ENCODE data around the gene FCN1.

FCN1 gene

GRCh38 chr9:134939080-134939733 is 21.5 kb upstream of the FCN1 start:
- no peak overlapping the region for H3K4me3 ChIP-seq (ENCODE audit: low read depth, low read length)

GRCh38 chr9:134938346-134939079 is 20.8 kb upstream of the FCN1 start:
- DNase-seq (ENCODE audit: low read depth), result no peak
- H3K4me3 ChIP-seq (ENCODE audit: low read depth, low read length), result no peak overlapping the region
- no peak for TF ChIP-seq MAX (IDR thresholded peaks at IDR 0.05; ENCODE audit: low read depth, low read length)
- TF ChIP-seq POLR2A (IDR thresholded peaks at IDR 0.05; ENCODE audit: extremely low read depth, insufficient read length), result no peak
- no peak for TF ChIP-seq CTCF (IDR thresholded peaks at IDR 0.05; ENCODE audit: low read depth, low read length)
- no peak for TF ChIP-seq MYC (IDR thresholded peaks at IDR 0.05; ENCODE audit: low read depth, low read length)

More at GRCh38 chr9:134939080-134939733, 21.5 kb upstream of the FCN1 start:
- TF ChIP-seq MYC (IDR thresholded peaks at IDR 0.05; ENCODE audit: low read depth, low read length) (no peak), POLR2A (IDR thresholded peaks at IDR 0.05; ENCODE audit: extremely low read depth, insufficient read length) (no peak), CTCF (IDR thresholded peaks at IDR 0.05; ENCODE audit: low read depth, low read length) (no peak), MAX (IDR thresholded peaks at IDR 0.05; ENCODE audit: low read depth, low read length) (no peak)
- no peak for DNase-seq (ENCODE audit: low read depth)

GRCh38 chr9:134937566-134938345 is 20.0 kb upstream of the FCN1 start:
- no peak for TF ChIP-seq MYC (IDR thresholded peaks at IDR 0.05; ENCODE audit: low read depth, low read length)
- no peak for TF ChIP-seq POLR2A (IDR thresholded peaks at IDR 0.05; ENCODE audit: extremely low read depth, insufficient read length)
- DNase-seq (ENCODE audit: low read depth), result no peak
- no peak overlapping the region for H3K4me3 ChIP-seq (ENCODE audit: low read depth, low read length)

GRCh38 chr9:134937164-134937555 is 19.4 kb upstream of the FCN1 start:
- no peak for DNase-seq (ENCODE audit: low read depth)
- TF ChIP-seq POLR2A (IDR thresholded peaks at IDR 0.05; ENCODE audit: extremely low read depth, insufficient read length), result no peak
- no peak for TF ChIP-seq CTCF (IDR thresholded peaks at IDR 0.05; ENCODE audit: low read depth, low read length)
- TF ChIP-seq MAX (IDR thresholded peaks at IDR 0.05; ENCODE audit: low read depth, low read length), result no peak
- TF ChIP-seq MYC (IDR thresholded peaks at IDR 0.05; ENCODE audit: low read depth, low read length), result no peak
- H3K4me3 ChIP-seq (ENCODE audit: low read depth, low read length), result no peak overlapping the region

GRCh38 chr9:134936346-134937163 is 18.8 kb upstream of the FCN1 start:
- H3K4me3 ChIP-seq (ENCODE audit: low read depth, low read length), result no peak overlapping the region
- TF ChIP-seq MAX (IDR thresholded peaks at IDR 0.05; ENCODE audit: low read depth, low read length) (no peak), POLR2A (IDR thresholded peaks at IDR 0.05; ENCODE audit: extremely low read depth, insufficient read length) (no peak), CTCF (IDR thresholded peaks at IDR 0.05; ENCODE audit: low read depth, low read length) (no peak), MYC (IDR thresholded peaks at IDR 0.05; ENCODE audit: low read depth, low read length) (no peak)
- DNase-seq (ENCODE audit: low read depth), result peak; percentile 75

Measured in NB4 (cell line).